ENCODE results near the gene LAMC3.

Gene LAMC3

GRCh38 chr9:131051592-131052517, 42.9 kb downstream of the LAMC3 start:
- CTCF ChIA-PET = interaction anchor here (0.6 kb wide), 1 partner anchor 576 kb away, joined by 3 read pairs; no protein-coding TSS in a partner anchor
- POLR2A ChIA-PET = interaction anchor here (0.6 to 2.6 kb wide), 2 partner anchors 73 to 298 kb away, joined by 3 to 6 read pairs; partner anchors contain the start of gene NUP214

GRCh38 chr9:131053896-131054295, 44.9 kb downstream of the LAMC3 start:
- TF ChIP-seq BHLHE40 (IDR thresholded peaks at IDR 0.05; ENCODE audit: borderline replicate concordance) (no peak), TARDBP (IDR thresholded peaks at IDR 0.05) (no peak), FOXM1 (IDR thresholded peaks at IDR 0.05; ENCODE audit: borderline replicate concordance) (no peak), PKNOX1 (IDR thresholded peaks at IDR 0.05) (no peak), NFRKB (IDR thresholded peaks at IDR 0.05) (no peak), LEF1 (IDR thresholded peaks at IDR 0.05; ENCODE audit: borderline replicate concordance) (no peak), SUZ12 (IDR thresholded peaks at IDR 0.05) (no peak), FOXK2 (IDR thresholded peaks at IDR 0.05) (no peak), SP1 (IDR thresholded peaks at IDR 0.05) (no peak), CTBP1 (IDR thresholded peaks at IDR 0.05; ENCODE audit: borderline replicate concordance) (no peak), L3MBTL2 (conservative IDR thresholded peaks at IDR 0.05) (no peak), ZNF384 (IDR thresholded peaks at IDR 0.05) (no peak), HDGF (IDR thresholded peaks at IDR 0.05; ENCODE audit: borderline replicate concordance) (no peak), FOXA1 (IDR thresholded peaks at IDR 0.05) (no peak), ARNT (IDR thresholded peaks at IDR 0.05) (no peak), ELF4 (IDR thresholded peaks at IDR 0.05) (no peak)
- ChIA-PET CTCF (interaction anchor here (0.6 kb wide), 1 partner anchor 98 kb away, joined by 5 read pairs; no protein-coding TSS in a partner anchor), POLR2A (interaction anchor here (2.6 kb wide), 1 partner anchor 71 kb away, joined by 6 read pairs; the partner anchor contains the start of gene NUP214)
- DNase-seq (ENCODE audit: extremely low spot score) = no peak

More at GRCh38 chr9:131051592-131052517, 42.9 kb downstream of the LAMC3 start:
- no peak for TF ChIP-seq LEF1 (IDR thresholded peaks at IDR 0.05; ENCODE audit: borderline replicate concordance)
- no peak for TF ChIP-seq TARDBP (IDR thresholded peaks at IDR 0.05)
- no peak for TF ChIP-seq ARNT (IDR thresholded peaks at IDR 0.05)
- TF ChIP-seq FOXM1 (IDR thresholded peaks at IDR 0.05; ENCODE audit: borderline replicate concordance) = no peak
- TF ChIP-seq PKNOX1 (IDR thresholded peaks at IDR 0.05) = no peak
- TF ChIP-seq BHLHE40 (IDR thresholded peaks at IDR 0.05; ENCODE audit: borderline replicate concordance) = no peak
- TF ChIP-seq SP1 (IDR thresholded peaks at IDR 0.05) = no peak
- no peak for TF ChIP-seq ELF4 (IDR thresholded peaks at IDR 0.05)
- TF ChIP-seq FOXA1 (IDR thresholded peaks at IDR 0.05) = no peak
- TF ChIP-seq HDGF (IDR thresholded peaks at IDR 0.05; ENCODE audit: borderline replicate concordance) = no peak
- DNase-seq (ENCODE audit: extremely low spot score) = no peak

- no peak for DNase-seq (ENCODE audit: extremely low spot score)
- POLR2A ChIA-PET = no interaction called here
Observed at GRCh38 chr9:131056781-131057506, 48.0 kb downstream of the LAMC3 start.

DNA sequence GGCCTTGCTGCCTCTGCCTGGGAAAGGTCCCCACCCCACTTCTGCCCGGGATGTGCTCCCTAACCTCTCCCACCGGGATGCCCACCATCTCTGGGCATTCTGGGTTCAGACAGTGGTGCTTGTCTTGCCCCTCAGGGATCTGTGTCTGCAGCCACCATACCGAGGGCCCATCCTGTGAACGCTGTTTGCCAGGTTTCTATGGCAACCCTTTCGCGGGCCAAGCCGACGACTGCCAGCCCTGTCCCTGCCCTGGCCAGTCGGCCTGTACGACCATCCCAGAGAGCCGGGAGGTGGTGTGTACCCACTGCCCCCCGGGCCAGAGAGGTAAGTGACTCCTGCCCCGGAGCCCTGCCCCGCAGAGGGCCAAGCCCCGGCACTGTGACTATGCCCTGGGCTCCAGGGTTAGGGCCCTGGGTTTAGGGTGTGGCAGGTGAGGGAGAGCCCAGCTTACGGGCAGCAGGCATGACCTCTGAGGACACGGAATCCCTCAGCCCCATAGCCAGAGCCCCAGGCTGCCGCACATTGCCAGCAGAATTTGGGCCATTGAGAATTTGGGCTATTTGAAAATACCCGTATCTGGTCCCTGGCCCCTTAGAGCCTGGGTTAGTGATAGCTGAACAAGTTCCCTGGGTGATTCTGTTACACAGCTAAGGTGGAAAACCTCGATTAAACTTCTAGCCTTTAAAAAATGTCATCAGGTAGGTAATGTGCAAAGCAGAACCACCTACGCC, 52.1 kb downstream of the LAMC3 start:
- POLR2A ChIA-PET = no interaction called here
- no peak for DNase-seq (ENCODE audit: extremely low spot score)
- TF ChIP-seq ZNF384 (IDR thresholded peaks at IDR 0.05) (no peak), FOXK2 (IDR thresholded peaks at IDR 0.05) (no peak), SUZ12 (IDR thresholded peaks at IDR 0.05) (no peak), TARDBP (IDR thresholded peaks at IDR 0.05) (no peak), FOXM1 (IDR thresholded peaks at IDR 0.05; ENCODE audit: borderline replicate concordance) (no peak), NFRKB (IDR thresholded peaks at IDR 0.05) (no peak), PKNOX1 (IDR thresholded peaks at IDR 0.05) (no peak), L3MBTL2 (conservative IDR thresholded peaks at IDR 0.05) (no peak), ELF4 (IDR thresholded peaks at IDR 0.05) (no peak), SP1 (IDR thresholded peaks at IDR 0.05) (no peak), FOXA1 (IDR thresholded peaks at IDR 0.05) (no peak), ARNT (IDR thresholded peaks at IDR 0.05) (no peak), LEF1 (IDR thresholded peaks at IDR 0.05; ENCODE audit: borderline replicate concordance) (no peak), HDGF (IDR thresholded peaks at IDR 0.05; ENCODE audit: borderline replicate concordance) (no peak), CTBP1 (IDR thresholded peaks at IDR 0.05; ENCODE audit: borderline replicate concordance) (no peak)
- CTCF ChIA-PET = no interaction called here

More at GRCh38 chr9:131056781-131057506, 48.0 kb downstream of the LAMC3 start:
- TF ChIP-seq PKNOX1 (IDR thresholded peaks at IDR 0.05) (no peak), FOXM1 (IDR thresholded peaks at IDR 0.05; ENCODE audit: borderline replicate concordance) (no peak), FOXK2 (IDR thresholded peaks at IDR 0.05) (no peak), BHLHE40 (IDR thresholded peaks at IDR 0.05; ENCODE audit: borderline replicate concordance) (no peak), ELF4 (IDR thresholded peaks at IDR 0.05) (no peak), NFRKB (IDR thresholded peaks at IDR 0.05) (no peak), SUZ12 (IDR thresholded peaks at IDR 0.05) (no peak), ZNF384 (IDR thresholded peaks at IDR 0.05) (no peak), FOXA1 (IDR thresholded peaks at IDR 0.05) (no peak), CTBP1 (IDR thresholded peaks at IDR 0.05; ENCODE audit: borderline replicate concordance) (no peak), LEF1 (IDR thresholded peaks at IDR 0.05; ENCODE audit: borderline replicate concordance) (no peak), TARDBP (IDR thresholded peaks at IDR 0.05) (no peak)
- CTCF ChIA-PET = interaction anchor here (0.6 to 2.4 kb wide), 5 partner anchors 10 to 622 kb away, joined by 3 to 8 read pairs (median 3); no protein-coding TSS in a partner anchor

Data from HEK293T (cell line).